Dermis blood vessel endothelial cell (primary cell): ENCODE results near the gene ADCK2. TPM values are rescaled to one million over a fixed set of nuclear protein-coding genes. Genes with fewer than 3 reads are reported as not detected.
"Not testable (repeated sequence)": the region's sequence is repeated elsewhere in the genome, so short reads cannot be mapped to it uniquely, and the experiment has no call there.

Experiments used
- DNase-seq: peaks from one replicate; pipeline ENCODE4 v3.0.0; 2010
- total RNA-seq: library from RNA; depleted of rRNA; stranded (reverse); fragments of >200 nt; gene quantifications from 2 replicates; pipeline ENCODE4 v1.2.3, GENCODE V29; 2014

Gene ADCK2
- total RNA-seq, 1 donor from 2014 or later, result 44.2 TPM

- DNase-seq, result peak; percentile 95
These were observed 23.4 kb downstream of the ADCK2 start for GRCh38 chr7:140696024-140696679.

GRCh38 chr7:140696680-140697446 is 24.1 kb downstream of the ADCK2 start, which contains the start of gene NDUFB2:
NDUFB2 (plus strand) TSS chr7:140696708; CDS start chr7:140696745, 37 bp downstream.
- DNase-seq, result peak; percentile 84

GRCh38 chr7:140697447-140698143 is 24.9 kb downstream of the ADCK2 start:
- DNase-seq, result no peak

- no peak for DNase-seq
These were observed 25.7 kb downstream of the ADCK2 start for GRCh38 chr7:140698477-140698876.

- DNase-seq, result no peak
These were observed 30.0 kb downstream of the ADCK2 start for GRCh38 chr7:140702774-140703173.

DNA sequence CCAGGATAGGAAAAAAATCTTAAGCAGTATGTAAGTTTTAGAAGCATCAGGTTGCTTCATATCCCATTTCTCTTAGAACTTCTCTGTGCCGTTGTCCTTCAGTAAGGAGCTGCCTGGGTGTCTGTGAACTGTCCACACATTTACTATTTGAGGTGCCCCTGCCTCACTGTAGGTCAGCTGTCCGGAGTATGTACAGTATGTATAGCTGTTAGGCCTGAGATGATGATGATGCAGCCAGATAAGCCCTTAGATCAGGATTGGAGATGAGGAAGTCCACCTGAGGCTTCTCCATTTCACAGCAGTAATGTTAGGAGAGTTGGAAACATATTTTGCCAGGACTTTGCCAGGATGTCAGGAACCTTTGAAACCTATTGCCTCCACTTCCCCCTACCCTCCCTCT is 31.5 kb downstream of the ADCK2 start:
- no peak for DNase-seq

DNA sequence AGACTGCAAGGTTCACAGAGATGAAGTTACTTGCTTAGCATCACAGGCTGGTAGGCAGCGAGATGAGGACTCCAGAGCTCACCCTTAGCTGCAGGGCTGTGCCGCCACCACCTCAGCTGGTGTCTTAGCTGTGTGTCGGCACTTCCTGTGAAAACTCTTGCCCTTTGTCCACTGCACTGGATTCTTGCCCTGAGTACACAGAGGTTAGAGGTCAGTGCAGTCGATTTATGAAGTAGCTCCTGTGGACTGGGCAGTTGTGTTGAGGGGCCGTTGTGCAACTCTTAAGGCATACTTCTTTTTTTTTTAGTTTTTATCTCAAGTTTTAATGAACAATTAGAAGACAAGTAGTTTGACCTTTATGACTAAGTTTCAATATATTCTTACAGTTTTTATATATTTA is 34.4 kb downstream of the ADCK2 start:
- no peak for DNase-seq

DNA sequence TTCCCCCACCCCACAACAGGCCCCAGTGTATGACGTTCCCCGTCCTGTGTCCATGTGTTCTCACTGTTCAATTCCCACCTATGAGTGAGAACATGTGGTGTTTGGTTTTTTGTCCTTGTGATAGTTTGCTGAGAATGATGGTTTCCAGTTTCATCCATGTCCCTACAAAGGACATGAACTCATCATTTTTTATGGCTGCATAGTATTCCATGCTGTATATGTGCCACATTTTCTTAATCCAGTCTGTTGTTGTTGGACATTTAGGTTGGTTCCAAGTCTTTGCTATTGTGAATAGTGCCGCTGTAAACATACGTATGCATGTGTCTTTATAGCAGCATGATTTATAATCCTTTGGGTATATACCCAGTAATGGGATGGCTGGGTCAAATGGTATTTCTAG is 36.0 kb downstream of the ADCK2 start:
- not testable (repeated sequence) for DNase-seq

- not testable (repeated sequence) for DNase-seq
These were observed 39.6 kb downstream of the ADCK2 start for GRCh38 chr7:140712392-140712791.

GRCh38 chr7:140714331-140715040 is 41.7 kb downstream of the ADCK2 start:
- no peak for DNase-seq

GRCh38 chr7:140719721-140720120 is 47.0 kb downstream of the ADCK2 start:
- peak; percentile 46 for DNase-seq

GRCh38 chr7:140722254-140722653 is 49.5 kb downstream of the ADCK2 start:
- DNase-seq, result no peak

DNA sequence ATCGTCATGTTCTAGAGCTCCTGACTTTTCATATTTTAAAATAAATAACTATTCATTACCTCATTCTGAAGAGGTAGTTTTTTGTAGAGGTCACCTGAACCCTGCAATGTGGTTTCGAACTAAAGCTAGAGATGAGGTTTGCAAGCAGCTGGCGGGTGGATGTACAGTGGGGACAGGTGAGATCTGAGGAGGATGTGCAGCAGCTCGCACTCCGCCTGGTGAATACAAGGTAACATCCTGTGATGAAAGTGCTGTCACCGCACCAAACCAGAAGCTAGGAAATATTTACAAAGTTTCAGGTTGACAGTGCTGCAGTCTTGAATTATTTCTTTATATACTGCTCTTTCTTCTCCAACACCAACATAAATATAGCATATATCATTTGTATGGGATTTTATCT is 50.3 kb downstream of the ADCK2 start:
- DNase-seq, result no peak

DNA sequence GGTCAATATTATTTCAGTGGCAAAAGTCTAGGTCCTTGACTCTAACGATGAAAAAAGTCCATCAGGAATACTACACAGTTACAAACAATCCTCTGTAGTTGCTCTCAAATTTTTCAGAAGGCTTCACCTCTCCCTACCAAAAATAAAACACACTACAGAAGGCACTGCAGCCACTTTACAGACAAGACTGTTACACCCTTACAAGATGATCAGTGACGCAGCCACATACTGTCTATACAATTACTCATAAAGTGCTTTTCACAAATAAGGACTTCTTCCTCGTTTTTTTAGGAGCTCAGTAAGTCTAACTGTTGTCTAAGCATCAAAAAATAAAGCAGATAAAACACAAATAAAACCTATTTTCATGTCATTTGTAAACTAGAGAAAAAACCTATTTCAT is 50.8 kb downstream of the ADCK2 start:
- no peak for DNase-seq

GRCh38 chr7:140724706-140725105 is 52.0 kb downstream of the ADCK2 start:
- DNase-seq, result no peak

DNA sequence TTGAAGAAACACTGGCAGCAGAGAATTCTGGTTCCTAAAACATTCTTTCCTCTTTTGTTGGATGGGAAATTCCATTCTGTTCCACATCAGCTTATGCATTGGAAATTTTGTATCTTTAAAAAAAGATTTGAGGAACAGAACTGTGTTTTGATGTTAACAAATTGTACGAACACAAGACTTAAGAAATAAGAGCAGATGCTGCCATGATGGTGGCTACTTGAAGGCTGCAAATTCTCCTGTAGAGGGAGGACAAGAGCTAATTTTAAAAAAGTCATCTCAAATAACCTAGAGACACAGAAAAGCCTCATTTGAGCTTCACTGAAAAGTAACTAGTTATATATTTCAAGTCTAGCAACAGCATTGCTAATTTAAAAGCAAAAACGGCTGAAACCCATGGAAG is 53.5 kb downstream of the ADCK2 start:
- DNase-seq, result peak; percentile 39

DNA sequence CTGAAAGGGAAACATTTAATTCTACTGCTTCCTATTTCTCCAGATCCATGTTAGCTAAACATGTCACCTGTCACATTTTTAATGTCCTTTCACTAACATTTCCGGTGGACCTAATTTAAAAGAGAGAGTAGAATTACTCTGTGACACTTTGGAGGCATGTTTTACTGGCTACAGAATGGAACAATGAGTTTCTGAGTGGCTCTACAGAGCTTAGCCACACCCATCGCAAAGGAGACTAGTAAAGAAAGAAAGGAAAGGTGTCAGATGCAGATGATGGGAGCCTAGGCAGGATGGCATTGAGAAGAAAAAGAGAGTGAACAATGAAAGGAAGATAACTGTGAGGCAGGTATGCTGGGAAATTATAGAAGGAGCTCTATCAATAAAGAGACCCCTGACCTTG is 59.7 kb downstream of the ADCK2 start:
- no peak for DNase-seq

DNA sequence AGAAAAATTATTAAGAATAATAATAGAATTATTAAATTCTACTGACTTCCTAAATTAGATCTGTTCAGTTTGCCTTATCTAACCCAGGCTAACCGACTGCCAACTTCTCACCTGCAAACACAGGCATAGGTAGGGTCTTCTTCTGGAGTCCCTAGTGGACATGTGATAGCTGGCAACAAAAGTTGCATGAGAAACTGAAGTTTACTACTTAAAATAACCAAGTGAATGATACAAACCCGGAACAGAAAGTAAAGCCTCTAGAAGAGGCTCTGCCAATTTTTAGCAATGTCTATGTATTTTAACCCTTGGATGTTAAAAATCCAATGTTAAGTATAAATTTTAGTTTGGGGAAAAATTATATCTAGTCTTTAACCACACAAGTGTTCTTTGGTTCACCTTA is 61.4 kb downstream of the ADCK2 start:
- DNase-seq, result no peak

DNA sequence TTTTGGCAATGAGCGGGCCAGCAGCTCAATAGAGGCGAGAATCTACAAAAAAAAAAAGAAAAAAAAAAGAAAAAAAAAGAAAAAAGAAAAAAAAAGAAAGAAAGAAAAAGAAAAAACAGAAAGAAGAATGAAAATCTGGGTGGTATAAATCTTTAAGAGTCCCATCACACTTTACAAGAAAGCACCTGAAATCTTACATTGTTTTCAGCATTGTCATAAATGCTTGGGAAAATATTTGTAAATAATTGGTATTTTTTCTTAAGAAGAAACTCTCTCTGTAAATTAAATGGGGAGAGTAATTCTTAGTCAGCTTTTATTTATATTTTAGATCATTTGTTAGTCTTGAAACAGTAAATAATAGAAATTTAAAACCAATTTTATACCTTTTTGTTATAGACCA is 62.0 kb downstream of the ADCK2 start:
- no peak for DNase-seq

GRCh38 chr7:140738280-140738679 is 65.5 kb downstream of the ADCK2 start:
- no peak for DNase-seq

GRCh38 chr7:140743255-140743654 is 70.5 kb downstream of the ADCK2 start:
- DNase-seq, result not testable (repeated sequence)

GRCh38 chr7:140744005-140744404 is 71.3 kb downstream of the ADCK2 start:
- DNase-seq, result no peak
